Psoas muscle (tissue), 8 donors: ENCODE measurements around the gene VKORC1L1. TPM values are rescaled to one million over a fixed set of nuclear protein-coding genes. Genes with fewer than 3 reads are reported as not detected.
"Not testable (repeated sequence)": the region's sequence is repeated elsewhere in the genome, so short reads cannot be mapped to it uniquely, and the experiment has no call there.

Experiments
- ATAC-seq, 4 donors: fragments of 200-7000 bp; cut with Tn5 transposase; one replicate each; pipeline ENCODE4 v1.9.1; 2020; ENCODE audit warnings: moderate library complexity in 3 of 4, mild to moderate bottlenecking in 2 of 4
- DNase-seq, 2 donors: peaks; one replicate each; pipeline ENCODE4 v3.0.0-alpha.2; 2020
- H3K27ac ChIP-seq: fragments of 200-600 bp; one replicate; pipeline ENCODE4 v1.8.0; 2022
- H3K27me3 ChIP-seq, 3 donors: fragments of 200-600 bp in 1 of 3; one replicate each; pipeline versions ENCODE4 v1.6.1 to v1.8.0; 2013 to 2022; ENCODE audit warnings: low read length in 2 of 3, mild to moderate bottlenecking in 2 of 3, moderate library complexity in 1 of 3; ENCODE audit not compliant: insufficient read depth in 3 of 3
- H3K36me3 ChIP-seq, 2 donors: fragments of 200-600 bp in 1 of 2; one replicate each; pipeline versions ENCODE4 v1.6.1 to v1.8.0; 2013 to 2022; ENCODE audit warnings: low read depth in 1 of 2, mild to moderate bottlenecking in 1 of 2, moderate library complexity in 1 of 2; ENCODE audit not compliant: insufficient read depth in 1 of 2
- H3K4me1 ChIP-seq: fragments of 200-600 bp; one replicate; pipeline ENCODE4 v1.8.0; 2022
- H3K4me3 ChIP-seq: fragments of 200-600 bp; one replicate; pipeline ENCODE4 v1.8.0; 2022; ENCODE audit warnings: mild to moderate bottlenecking
- H3K9me3 ChIP-seq: fragments of 200-600 bp; one replicate; pipeline ENCODE4 v1.8.0; 2022
- CTCF ChIP-seq: fragments of 200-600 bp; IDR thresholded peaks from one replicate; pipeline ENCODE4 v1.8.0; 2022; ENCODE audit warnings: antibody characterized with exemption
- WGBS, 3 donors: extraction: QIAGEN DNeasy Blood & Tissue Kit; methylation state at CpG; one replicate each; pipeline versions ENCODE4 v1.1.6 to v1.1.7; 2013; 5-methylcytosine and 5-hydroxymethylcytosine counted together
- intact Hi-C, 2 donors: fragments of 100-400 bp; cut with DNase I; formaldehyde crosslinking; loops; one replicate each; pipeline versions ENCODE4 v1.11.0 to v1.14.2; 2022
- polyA plus RNA-seq, 3 donors: library from polyadenylated mRNA; stranded (reverse); fragments of 200-250 nt; gene quantifications; one replicate each; pipeline ENCODE4 v1.2.3, GENCODE V29; 2013
- total RNA-seq, 4 donors: library from RNA; stranded (reverse); fragmentation: NEBNext Ultra II Directional in 2 of 4; extraction: Animal tissue kit (Norgen Biotek cat#: 25700) in 2 of 4; gene quantifications; one replicate each; pipeline versions ENCODE4 v1.2.1 to v1.2.4, GENCODE V29; 2021 to 2023
- donor health status: healthy with polysubstance abuse.
- donor health status: DM: no; HTN: no; CAD: no; lungs with moderate emphysema.
- donor health status: Bipolar disorder and iron deficiency.
- donor health status: healthy.
- donor health status: DM: yes; HTN: yes; CAD: no.
- donor health status: DM: no; HTN: no; CAD: no.
- donor health status: DM: no; HTN: no; CAD: no.
- donor health status: DM: yes; HTN: yes; CAD: no.

The VKORC1L1 gene
- total and polyA plus RNA-seq, 7 donors, result 9.9 to 24.4 (median 19.4) TPM

- no peak for DNase-seq
- WGBS, 3 donors, result 80 to 88% (median 87%) methylated on average over 4 of the region's 4 CpGs
- no peak for TF ChIP-seq CTCF
- Histone ChIP-seq H3K36me3 (no peaks in the 10 kb centered on the region), H3K27ac (no peak overlapping the region), H3K4me1 (no peaks in the 10 kb centered on the region), H3K27me3 (no peaks in the 10 kb centered on the region), H3K4me3 (no peak overlapping the region), H3K9me3 (no peaks in the 10 kb centered on the region)
- ATAC-seq, result no peak
- intact Hi-C loops, result no loop called here
These were observed 119.7 kb downstream of the VKORC1L1 start for GRCh38 chr7:65992526-65992925.

DNA sequence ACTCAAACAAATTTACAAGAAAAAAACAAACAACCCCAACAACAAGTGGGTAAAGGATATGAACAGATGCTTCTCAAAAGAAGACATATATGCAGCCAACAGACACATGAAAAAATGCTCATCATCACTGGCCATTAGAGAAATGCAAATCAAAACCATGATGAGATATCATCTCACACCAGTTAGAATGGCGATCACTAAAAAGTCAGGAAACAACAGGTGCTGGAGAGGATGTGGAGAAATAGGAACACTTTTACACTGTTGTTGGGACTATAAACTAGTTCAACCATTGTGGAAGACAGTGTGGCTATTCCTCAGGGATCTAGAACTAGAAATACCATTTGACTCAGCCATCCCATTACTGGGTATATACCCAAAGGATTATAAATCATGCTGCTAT is 122.1 kb downstream of the VKORC1L1 start:
- H3K4me3 ChIP-seq, H3K27me3 ChIP-seq, ATAC-seq, H3K9me3 ChIP-seq, H3K4me1 ChIP-seq, DNase-seq, intact Hi-C loops, H3K27ac ChIP-seq, H3K36me3 ChIP-seq: not testable (repeated sequence)
- 0 to 100% (median 0%) methylated on average over 1 of the region's 1 CpG for WGBS, 3 donors

GRCh38 chr7:66000823-66001417 is 128.0 kb downstream of the VKORC1L1 start:
- H3K9me3 ChIP-seq, H3K27ac ChIP-seq, intact Hi-C loops, H3K4me1 ChIP-seq, DNase-seq, H3K4me3 ChIP-seq, H3K27me3 ChIP-seq, H3K36me3 ChIP-seq, ATAC-seq: not testable (repeated sequence)
- WGBS, 3 donors, result 65 to 79% (median 76%) methylated on average over 1 of the region's 5 CpGs

DNA sequence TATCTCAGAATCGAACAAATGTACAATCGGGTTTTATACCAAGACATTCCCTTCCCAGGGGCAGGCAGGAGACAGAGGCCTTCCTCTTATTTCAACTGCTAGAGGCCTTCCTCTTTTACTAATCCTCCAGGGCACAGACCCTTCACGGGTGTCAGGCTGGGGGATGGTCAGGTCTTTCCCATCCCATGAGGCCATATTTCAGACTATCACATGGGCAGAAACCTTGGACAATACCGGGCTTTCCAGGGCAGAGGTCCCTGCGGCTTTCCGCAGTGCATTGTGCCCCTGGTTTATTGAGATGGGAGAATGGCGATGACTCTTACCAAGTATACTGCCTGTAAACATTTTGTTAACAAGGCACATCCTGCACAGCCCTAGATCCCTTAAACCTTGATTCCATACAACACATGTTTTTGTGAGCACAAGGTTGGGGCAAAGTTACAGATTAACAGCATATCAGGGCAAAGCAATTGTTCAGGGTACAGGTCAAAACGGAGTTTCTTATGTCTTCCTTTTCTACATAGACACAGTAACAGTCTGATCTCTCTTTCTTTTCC is 132.3 kb downstream of the VKORC1L1 start:
- H3K9me3 ChIP-seq, intact Hi-C loops, H3K4me1 ChIP-seq, H3K27me3 ChIP-seq, H3K27ac ChIP-seq, H3K36me3 ChIP-seq, DNase-seq, ATAC-seq, H3K4me3 ChIP-seq: not testable (repeated sequence)
- WGBS, 3 donors, result 73 to 82% (median 76%) methylated on average over 8 of the region's 8 CpGs

- TF ChIP-seq CTCF, result no peak
- DNase-seq (no peak), ATAC-seq (no peak)
- Histone ChIP-seq H3K4me3 (no peak overlapping the region), H3K27me3 (no peaks in the 10 kb centered on the region), H3K36me3 (no peaks in the 10 kb centered on the region), H3K9me3 (no peaks in the 10 kb centered on the region), H3K27ac (no peak overlapping the region), H3K4me1 (no peaks in the 10 kb centered on the region)
- 67 to 78% (median 78%) methylated on average over 6 of the region's 6 CpGs for WGBS, 3 donors
- intact Hi-C loops, result no loop called here
These were observed 134.4 kb downstream of the VKORC1L1 start for GRCh38 chr7:66007232-66007631.

Other genes starting within 250 kb of the VKORC1L1 start
- 10 to 100 TPM in 3 of 4 donors, 1 to 10 TPM in 1; 9.3 to 18.8 (median 11.9) TPM for gene GUSB, start 109.1 kb downstream of the VKORC1L1 start, total RNA-seq
- 10 to 100 TPM; 12.0 to 12.3 (median 12.2) TPM for gene GUSB, start 109.1 kb downstream of the VKORC1L1 start, polyA plus RNA-seq
- 1 to 10 TPM; 4.3 to 8.6 (median 6.6) TPM for gene ASL, start 202.7 kb downstream of the VKORC1L1 start, total RNA-seq
- gene ASL, start 202.7 kb downstream of the VKORC1L1 start, polyA plus RNA-seq, result 10 to 100 TPM in 1 of 3 donors, 1 to 10 TPM in 2; 3.3 to 32.9 (median 6.5) TPM
- gene CRCP, start 241.8 kb downstream of the VKORC1L1 start, total RNA-seq, result 10 to 100 TPM; 11.3 to 18.8 (median 13.0) TPM
- 10 to 100 TPM; 11.9 to 23.8 (median 17.7) TPM for gene CRCP, start 241.8 kb downstream of the VKORC1L1 start, polyA plus RNA-seq